Endothelial cell (in vitro differentiated cells): ENCODE results near the gene TREML4. TPM values are rescaled to one million over a fixed set of nuclear protein-coding genes. Genes with fewer than 3 reads are reported as not detected.

ENCODE experiments used
- DNase-seq: peaks from one replicate; pipeline ENCODE4 v3.0.0; 2021; ENCODE audit warnings: low spot score
- H3K27ac Mint-ChIP-seq: one replicate; pipeline ENCODE4 v1.8.0; 2021; ENCODE audit warnings: mixed read lengths, inconsistent platforms; ENCODE audit not compliant: unreplicated experiment
- H3K27me3 Mint-ChIP-seq: one replicate; pipeline ENCODE4 v1.8.0; 2021; ENCODE audit warnings: mild to moderate bottlenecking, moderate library complexity, mixed read lengths, inconsistent platforms; ENCODE audit not compliant: unreplicated experiment
- H3K36me3 Mint-ChIP-seq: one replicate; pipeline ENCODE4 v1.8.0; 2021; ENCODE audit warnings: mild to moderate bottlenecking, low read depth, mixed read lengths, inconsistent platforms; ENCODE audit not compliant: unreplicated experiment
- H3K4me1 Mint-ChIP-seq: one replicate; pipeline ENCODE4 v1.8.0; 2021; ENCODE audit warnings: mild to moderate bottlenecking, mixed read lengths, inconsistent platforms; ENCODE audit not compliant: unreplicated experiment
- H3K4me3 Mint-ChIP-seq: one replicate; pipeline ENCODE4 v1.8.0; 2021; ENCODE audit warnings: mild to moderate bottlenecking, mixed read lengths, inconsistent platforms; ENCODE audit not compliant: unreplicated experiment
- H3K9me3 Mint-ChIP-seq: one replicate; pipeline ENCODE4 v1.8.0; 2021; ENCODE audit warnings: mixed read lengths, inconsistent platforms; ENCODE audit not compliant: unreplicated experiment
- total RNA-seq: library from RNA; stranded (reverse); fragmentation: NEBNext Ultra II Directional; extraction: Animal tissue kit (Norgen Biotek cat#: 25700); gene quantifications from one replicate; pipeline ENCODE4 v1.2.1, GENCODE V29; 2021; ENCODE audit not compliant: unreplicated experiment
- TF ChIP-seq, protein P1 (sequence below): fragments of 200-600 bp; sonication (generic); IDR thresholded peaks from one replicate; pipeline ENCODE4 v1.5.0; 2021; ENCODE audit warnings: antibody characterized with exemption; ENCODE audit not compliant: unreplicated experiment

TREML4 gene
- total RNA-seq, 1 donor from 2014 or later = 0.15 TPM

DNA sequence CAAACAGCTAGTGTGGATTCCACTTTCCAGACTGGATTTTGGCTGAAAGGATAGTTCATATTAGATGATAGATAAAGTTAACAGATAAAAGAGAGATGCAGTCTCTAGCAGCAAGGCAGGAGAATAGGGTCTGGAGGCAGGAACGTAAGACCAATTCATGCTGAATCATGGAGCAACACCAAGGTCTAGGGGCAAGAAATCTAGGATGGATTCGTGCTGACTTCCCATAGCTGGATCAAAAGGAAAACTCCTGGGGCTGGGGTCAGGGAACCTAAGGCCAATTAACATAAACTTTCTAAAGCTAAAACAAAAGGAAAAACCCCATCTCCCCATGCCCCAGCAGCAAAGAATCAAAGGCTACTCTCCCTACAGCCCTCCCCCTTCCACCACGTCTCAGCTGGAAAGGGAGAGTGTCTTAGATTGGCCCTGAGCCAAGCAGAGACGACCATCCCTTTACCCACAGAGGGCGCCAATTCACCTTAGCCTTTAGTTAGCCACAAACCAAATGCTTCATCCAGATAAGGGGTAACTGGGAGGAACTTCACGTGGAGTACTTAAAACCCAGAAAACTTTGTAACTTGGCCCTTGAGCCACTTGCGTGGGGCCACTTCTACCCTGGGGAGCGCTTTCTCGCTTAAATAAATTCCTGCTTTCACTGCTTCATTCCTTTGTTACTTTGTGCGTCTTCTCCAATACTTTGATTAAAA, 50.7 kb downstream of the TREML4 start:
- H3K9me3 Mint-ChIP-seq = no peaks in the 10 kb centered on the region
- H3K4me1 Mint-ChIP-seq = peaks cover 3% of the 10 kb centered on the region
- no peaks in the 10 kb centered on the region for H3K36me3 Mint-ChIP-seq
- H3K4me3 Mint-ChIP-seq = no peak overlapping the region
- peaks cover 3% of the 10 kb centered on the region for H3K27me3 Mint-ChIP-seq
- peak; percentile 71 for DNase-seq
- TF ChIP-seq, protein P1, sequence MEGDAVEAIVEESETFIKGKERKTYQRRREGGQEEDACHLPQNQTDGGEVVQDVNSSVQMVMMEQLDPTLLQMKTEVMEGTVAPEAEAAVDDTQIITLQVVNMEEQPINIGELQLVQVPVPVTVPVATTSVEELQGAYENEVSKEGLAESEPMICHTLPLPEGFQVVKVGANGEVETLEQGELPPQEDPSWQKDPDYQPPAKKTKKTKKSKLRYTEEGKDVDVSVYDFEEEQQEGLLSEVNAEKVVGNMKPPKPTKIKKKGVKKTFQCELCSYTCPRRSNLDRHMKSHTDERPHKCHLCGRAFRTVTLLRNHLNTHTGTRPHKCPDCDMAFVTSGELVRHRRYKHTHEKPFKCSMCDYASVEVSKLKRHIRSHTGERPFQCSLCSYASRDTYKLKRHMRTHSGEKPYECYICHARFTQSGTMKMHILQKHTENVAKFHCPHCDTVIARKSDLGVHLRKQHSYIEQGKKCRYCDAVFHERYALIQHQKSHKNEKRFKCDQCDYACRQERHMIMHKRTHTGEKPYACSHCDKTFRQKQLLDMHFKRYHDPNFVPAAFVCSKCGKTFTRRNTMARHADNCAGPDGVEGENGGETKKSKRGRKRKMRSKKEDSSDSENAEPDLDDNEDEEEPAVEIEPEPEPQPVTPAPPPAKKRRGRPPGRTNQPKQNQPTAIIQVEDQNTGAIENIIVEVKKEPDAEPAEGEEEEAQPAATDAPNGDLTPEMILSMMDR = peak; percentile 18
- no peak overlapping the region for H3K27ac Mint-ChIP-seq

- H3K27ac Mint-ChIP-seq = no peak overlapping the region
- TF ChIP-seq, protein P1 = no peak
- H3K4me1 Mint-ChIP-seq = no peaks in the 10 kb centered on the region
- H3K4me3 Mint-ChIP-seq = no peak overlapping the region
- DNase-seq = no peak
- H3K36me3 Mint-ChIP-seq = no peaks in the 10 kb centered on the region
- H3K9me3 Mint-ChIP-seq = no peaks in the 10 kb centered on the region
- H3K27me3 Mint-ChIP-seq = peaks cover 3% of the 10 kb centered on the region
Observed at GRCh38 chr6:41280381-41281057, 52.4 kb downstream of the TREML4 start.

GRCh38 chr6:41283600-41283999, 55.5 kb downstream of the TREML4 start:
- no peaks in the 10 kb centered on the region for H3K9me3 Mint-ChIP-seq
- no peak overlapping the region for H3K27ac Mint-ChIP-seq
- no peak for DNase-seq
- TF ChIP-seq, protein P1 = no peak
- no peaks in the 10 kb centered on the region for H3K36me3 Mint-ChIP-seq
- no peaks in the 10 kb centered on the region for H3K27me3 Mint-ChIP-seq
- no peak overlapping the region for H3K4me3 Mint-ChIP-seq
- peaks cover 5% of the 10 kb centered on the region for H3K4me1 Mint-ChIP-seq

DNA sequence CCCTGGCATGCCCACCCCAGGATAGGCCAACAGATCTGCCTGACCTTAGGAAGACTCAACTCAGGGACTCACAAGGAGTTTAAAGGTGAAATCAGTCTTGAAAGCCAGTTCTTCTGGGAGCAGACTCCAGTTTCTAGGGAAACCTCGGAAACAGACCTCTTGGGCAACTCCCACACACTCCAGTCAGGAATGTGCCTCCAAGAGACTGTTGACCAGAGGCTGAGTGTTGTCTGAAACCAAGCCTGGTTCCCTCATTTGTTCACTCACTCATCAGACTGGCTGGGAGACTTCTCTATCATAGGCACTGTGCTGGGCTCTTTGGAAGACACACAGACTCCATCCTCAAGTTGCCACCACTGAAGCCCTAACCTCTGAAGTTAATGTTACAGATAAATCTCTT, 56.6 kb downstream of the TREML4 start:
- H3K4me3 Mint-ChIP-seq = no peak overlapping the region
- TF ChIP-seq, protein P1 = no peak
- H3K9me3 Mint-ChIP-seq = no peaks in the 10 kb centered on the region
- H3K4me1 Mint-ChIP-seq = peaks cover 5% of the 10 kb centered on the region
- no peak overlapping the region for H3K27ac Mint-ChIP-seq
- no peak for DNase-seq
- no peaks in the 10 kb centered on the region for H3K27me3 Mint-ChIP-seq
- H3K36me3 Mint-ChIP-seq = no peaks in the 10 kb centered on the region
